ENCODE results near the gene ABCA13. TPM values are rescaled to one million over a fixed set of nuclear protein-coding genes. Genes with fewer than 3 reads are reported as not detected.

ABCA13 gene
- polyA plus RNA-seq, 1 donor (not counting 4 experiments of a cell fraction or from before 2014, with no cell fraction given): 0.76 TPM

GRCh38 chr7:48139459-48139858 lies 31.8 kb upstream of the ABCA13 start:
- H3K27ac ChIP-seq (ENCODE audit: control insufficient read depth, insufficient read depth, low read length): no peak overlapping the region
- H3K27me3 ChIP-seq (ENCODE audit: control insufficient read depth, extremely low read depth, insufficient read depth, low read length): no peaks in the 10 kb centered on the region
- H2AFZ ChIP-seq (ENCODE audit: control insufficient read depth, low read length): no peak overlapping the region
- H4K20me1 ChIP-seq (ENCODE audit: control insufficient read depth, extremely low read depth, insufficient read depth, low read length): no peaks in the 10 kb centered on the region
- DNase-seq (ENCODE audit: low read depth, low spot score) (no peak), FAIRE-seq (no peak)
- H3K9me1 ChIP-seq (ENCODE audit: control insufficient read depth, extremely low read depth, insufficient read depth, low read length): no peaks in the 10 kb centered on the region
- no peaks in the 10 kb centered on the region for H3K79me2 ChIP-seq (ENCODE audit: control insufficient read depth, insufficient read depth, low read length)
- H3K4me2 ChIP-seq (ENCODE audit: control insufficient read depth, extremely low read depth, insufficient read depth, low read depth, low read length): no peak overlapping the region
- dilution Hi-C loops (cut with MboI; ENCODE audit: extremely low pct_ligation_motif_present, low sequenced_read_pairs): no loop called here
- H3K4me3 ChIP-seq (ENCODE audit: control insufficient read depth in 2 of 3, extremely low read depth in 1 of 3, insufficient read depth in 2 of 3, low read depth in 1 of 3, low read length in 3 of 3): no peak overlapping the region
- H3K9me3 ChIP-seq (ENCODE audit: control insufficient read depth, low read depth, low read length): no peaks in the 10 kb centered on the region
- TF ChIP-seq EZH2 (IDR thresholded peaks at IDR 0.05; ENCODE audit: low read length): no peak
- TF ChIP-seq CTCF (optimal IDR thresholded peaks at IDR 0.05 in 1 of 3, IDR thresholded peaks at IDR 0.05 in 1 of 3, conservative IDR thresholded peaks at IDR 0.05 in 1 of 3; ENCODE audit: extremely low read depth in 1 of 3, insufficient read depth in 2 of 3, low read length in 3 of 3): peak in 2 of 3 experiments; percentile 13 to 37
- H3K9ac ChIP-seq (ENCODE audit: control insufficient read depth, extremely low read depth, insufficient read depth, low read length): no peak overlapping the region
- no peaks in the 10 kb centered on the region for H3K4me1 ChIP-seq (ENCODE audit: control insufficient read depth, extremely low read depth, insufficient read depth, low read length)
- no peaks in the 10 kb centered on the region for H3K36me3 ChIP-seq (ENCODE audit: control insufficient read depth in 2 of 2, extremely low read depth in 1 of 2, insufficient read depth in 2 of 2, low read length in 2 of 2)

- FAIRE-seq (no peak), DNase-seq (ENCODE audit: low read depth, low spot score) (no peak)
- no peaks in the 10 kb centered on the region for H3K9me1 ChIP-seq (ENCODE audit: control insufficient read depth, extremely low read depth, insufficient read depth, low read length)
- H3K4me2 ChIP-seq (ENCODE audit: control insufficient read depth, extremely low read depth, insufficient read depth, low read depth, low read length): no peak overlapping the region
- no peak overlapping the region for H3K27ac ChIP-seq (ENCODE audit: control insufficient read depth, insufficient read depth, low read length)
- no peaks in the 10 kb centered on the region for H3K79me2 ChIP-seq (ENCODE audit: control insufficient read depth, insufficient read depth, low read length)
- H4K20me1 ChIP-seq (ENCODE audit: control insufficient read depth, extremely low read depth, insufficient read depth, low read length): no peaks in the 10 kb centered on the region
- no peak overlapping the region for H2AFZ ChIP-seq (ENCODE audit: control insufficient read depth, low read length)
- H3K9me3 ChIP-seq (ENCODE audit: control insufficient read depth, low read depth, low read length): no peaks in the 10 kb centered on the region
- TF ChIP-seq EZH2 (IDR thresholded peaks at IDR 0.05; ENCODE audit: low read length) (no peak), CTCF (optimal IDR thresholded peaks at IDR 0.05 in 1 of 3, IDR thresholded peaks at IDR 0.05 in 1 of 3, conservative IDR thresholded peaks at IDR 0.05 in 1 of 3; ENCODE audit: extremely low read depth in 1 of 3, insufficient read depth in 2 of 3, low read length in 3 of 3) (no peak)
- H3K9ac ChIP-seq (ENCODE audit: control insufficient read depth, extremely low read depth, insufficient read depth, low read length): no peak overlapping the region
- H3K27me3 ChIP-seq (ENCODE audit: control insufficient read depth, extremely low read depth, insufficient read depth, low read length): no peaks in the 10 kb centered on the region
- no peaks in the 10 kb centered on the region for H3K36me3 ChIP-seq (ENCODE audit: control insufficient read depth in 2 of 2, extremely low read depth in 1 of 2, insufficient read depth in 2 of 2, low read length in 2 of 2)
- no peak overlapping the region for H3K4me3 ChIP-seq (ENCODE audit: control insufficient read depth in 2 of 3, extremely low read depth in 1 of 3, insufficient read depth in 2 of 3, low read depth in 1 of 3, low read length in 3 of 3)
- H3K4me1 ChIP-seq (ENCODE audit: control insufficient read depth, extremely low read depth, insufficient read depth, low read length): no peaks in the 10 kb centered on the region
- dilution Hi-C loops (cut with MboI; ENCODE audit: extremely low pct_ligation_motif_present, low sequenced_read_pairs): no loop called here
Observed at GRCh38 chr7:48140001-48140681, 31.1 kb upstream of the ABCA13 start.
